Activated CD4-positive, alpha-beta T cell treated with anti-CD3 and anti-CD28 coated beads for 1 hour (primary cell): ENCODE results near the gene ATRIP.

Source experiments
- DNase-seq: peaks from one replicate; pipeline ENCODE4 v3.0.0-alpha.2; 2020

The ATRIP gene

DNA sequence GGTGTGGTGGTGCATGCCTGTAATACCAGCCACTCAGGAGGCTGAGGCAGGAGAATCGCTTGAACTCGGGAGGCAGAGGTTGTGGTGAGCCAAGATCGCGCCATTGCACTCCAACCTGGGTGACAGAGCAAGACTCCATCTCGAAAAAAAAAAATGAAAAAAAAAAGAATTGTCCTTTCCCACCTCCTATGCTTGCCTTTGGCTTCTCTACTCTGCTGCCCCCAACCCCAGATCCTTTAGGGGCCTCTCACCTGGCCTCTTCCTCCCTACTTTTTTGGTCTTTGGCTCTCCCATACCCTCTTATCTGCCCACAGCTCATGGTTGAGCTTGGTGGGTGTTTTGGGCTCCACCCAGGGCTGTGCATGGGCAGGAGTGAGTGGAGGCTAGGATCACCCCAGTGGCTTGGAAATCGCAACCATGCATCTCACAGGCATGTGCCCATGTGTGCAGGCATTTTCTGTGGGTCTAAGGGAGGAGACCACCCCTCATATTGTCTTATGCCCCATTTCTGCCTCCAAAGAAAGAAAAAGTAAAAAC lies 59.5 kb downstream of the ATRIP start:
- no peak for DNase-seq

DNA sequence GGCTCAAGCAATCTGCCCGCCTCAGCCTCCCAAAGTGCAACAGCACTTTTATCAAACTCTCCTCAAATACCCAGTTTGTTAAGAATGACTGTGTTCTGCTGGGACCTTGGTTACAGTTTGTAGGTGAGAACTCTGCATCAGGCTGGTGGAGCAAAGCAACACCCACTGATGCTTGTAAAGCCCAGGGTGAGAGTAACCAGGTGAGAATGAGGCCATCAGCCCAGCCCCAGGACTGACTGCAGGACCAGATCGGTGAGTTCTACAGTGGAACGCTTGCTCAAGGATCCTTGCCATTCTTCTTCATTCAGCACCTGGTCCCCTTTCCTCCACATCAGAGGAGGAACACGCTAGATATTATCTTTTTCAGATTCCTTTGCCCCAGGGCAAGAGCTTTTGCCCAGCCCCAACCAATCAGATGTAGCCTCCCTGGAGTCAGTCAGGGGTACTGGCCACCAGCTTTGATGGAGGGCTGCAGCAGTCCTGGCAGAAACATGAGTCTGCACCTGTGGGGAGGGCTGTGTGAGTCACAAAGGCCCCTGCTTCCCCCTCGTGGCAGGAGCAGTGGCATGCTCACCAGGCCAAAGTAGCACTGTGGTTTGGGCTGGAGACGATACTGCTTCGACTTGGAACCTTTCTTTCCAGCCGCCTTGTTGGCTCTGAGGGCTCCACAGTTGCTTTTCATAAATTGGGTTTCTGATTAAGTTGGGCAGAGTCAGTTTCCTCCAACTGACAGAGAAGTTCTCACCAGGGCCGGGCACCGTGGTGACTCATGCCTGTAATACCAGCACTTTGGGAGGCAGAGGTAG lies 60.9 kb downstream of the ATRIP start:
- peak; percentile 72 for DNase-seq

DNA sequence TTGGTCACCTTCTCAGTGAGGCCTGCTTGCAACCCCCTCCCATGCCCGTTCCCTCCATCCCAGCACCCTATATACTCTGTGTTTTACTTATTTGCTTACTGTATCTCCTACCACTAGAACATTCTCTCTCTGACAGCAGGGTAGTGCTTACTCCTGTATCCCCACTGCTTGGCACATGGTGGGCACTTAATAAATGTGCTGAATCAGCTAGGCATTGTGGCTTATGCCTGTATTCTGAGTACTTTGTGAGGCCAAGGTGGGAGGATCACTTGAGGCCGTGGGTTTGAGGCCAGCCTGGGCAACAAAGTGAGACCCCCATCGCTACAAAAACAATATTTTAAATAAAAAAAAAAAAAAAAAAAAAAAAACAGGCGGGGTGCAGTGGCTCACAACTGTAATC lies 65.0 kb downstream of the ATRIP start:
- DNase-seq, result no peak

DNA sequence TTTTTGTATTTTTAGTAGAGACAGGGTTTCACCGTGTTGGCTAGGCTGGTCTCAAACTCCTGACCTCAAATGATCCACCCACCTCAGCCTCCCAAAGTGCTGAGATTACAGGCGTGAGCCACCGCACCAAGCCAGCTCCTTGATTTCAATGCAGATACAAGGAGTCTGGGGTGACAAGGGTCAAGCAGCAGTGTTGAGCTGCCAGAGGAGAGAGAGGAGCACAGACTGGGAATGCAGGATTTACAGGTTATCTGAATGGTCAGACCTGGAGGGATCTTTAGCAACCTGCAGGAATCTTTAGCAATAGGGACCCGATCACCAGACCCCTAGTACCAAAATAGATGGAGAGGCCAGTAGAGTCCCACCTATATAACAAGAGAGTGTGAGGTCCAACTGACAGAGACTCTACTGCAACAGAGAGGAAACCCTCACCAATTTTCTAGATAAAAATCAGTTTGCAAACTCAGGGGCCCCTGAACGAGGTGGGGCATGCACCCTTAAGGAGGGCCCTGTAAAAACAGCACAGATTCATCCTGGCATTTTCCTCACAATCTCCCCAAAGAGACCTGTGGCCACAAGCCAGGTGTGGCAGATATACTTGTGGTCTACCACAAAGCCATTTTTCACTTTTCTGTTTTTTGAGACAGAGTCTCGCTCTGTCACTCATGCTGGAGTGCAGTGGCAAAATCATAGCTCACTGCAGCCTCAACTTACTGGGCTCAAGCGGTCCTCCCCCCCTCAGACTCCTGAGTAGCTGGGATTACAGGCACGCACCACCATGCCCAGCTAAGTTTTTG lies 68.1 kb downstream of the ATRIP start:
- no peak for DNase-seq
